HG02759 (cell line): ENCODE data around the gene CDC27.
"Not testable (repeated sequence)": the region's sequence is repeated elsewhere in the genome, so short reads cannot be mapped to it uniquely, and the experiment has no call there.

Experiments
- ATAC-seq: cut with Tn5 transposase; IDR thresholded peaks from one replicate; pipeline ENCODE4 v1.9.1; 2021; ENCODE audit warnings: mild to moderate bottlenecking, moderate library complexity; ENCODE audit not compliant: unreplicated experiment

The CDC27 gene

GRCh38 chr17:47073629-47074028 is 115.5 kb downstream of the CDC27 start:
- ATAC-seq: not testable (repeated sequence)

DNA sequence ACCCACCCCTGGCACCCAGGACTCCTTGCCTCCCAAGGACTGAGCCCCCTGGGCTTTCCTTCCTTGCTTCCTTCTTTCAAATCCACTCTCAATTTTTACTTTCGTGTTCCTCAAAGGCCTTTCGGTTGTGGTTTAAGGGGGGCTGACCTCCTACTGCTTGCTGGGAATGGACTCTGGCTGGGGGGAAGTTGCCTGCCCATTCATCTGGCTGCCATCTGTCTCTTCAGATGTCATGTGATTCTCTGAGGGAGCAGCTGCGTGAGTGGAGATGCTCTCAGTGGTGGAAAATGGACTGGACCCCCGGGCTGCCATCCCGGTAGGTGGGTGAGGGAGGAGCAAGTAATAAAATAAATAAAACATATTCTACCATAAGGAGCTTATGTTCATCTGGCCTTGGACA is 116.2 kb downstream of the CDC27 start:
- no peak for ATAC-seq

DNA sequence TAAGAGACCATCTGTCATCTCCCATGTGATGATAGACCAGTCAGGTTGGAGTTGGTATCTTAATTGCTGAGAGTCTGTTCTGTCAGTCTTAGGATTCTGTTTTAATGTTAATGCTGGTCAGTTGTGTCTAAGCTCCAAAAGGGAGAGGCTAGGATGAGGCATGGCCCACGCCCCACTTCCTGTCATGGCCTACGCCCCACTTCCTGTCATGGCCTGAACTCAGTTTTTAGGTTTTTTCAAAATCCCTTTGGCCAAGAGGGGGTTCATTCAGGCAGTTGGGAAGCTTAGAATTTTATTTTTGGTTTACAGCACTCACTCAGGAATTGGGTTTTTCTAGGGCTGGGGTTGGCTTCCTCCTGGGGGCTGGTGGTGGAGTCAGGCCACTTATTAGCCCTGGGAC is 117.9 kb downstream of the CDC27 start:
- ATAC-seq: not testable (repeated sequence)

GRCh38 chr17:47070266-47070665 is 118.8 kb downstream of the CDC27 start:
- ATAC-seq: not testable (repeated sequence)
